H1 (cell line): ENCODE measurements around the gene ATXN1L.

ENCODE experiments used
- BCL11A ChIP-seq, 2 experiments: IDR thresholded peaks; one replicate each; pipeline ENCODE4 v1.6.1; 2011; ENCODE audit warnings: low read depth in 2 of 2, low read length in 2 of 2, mild to moderate bottlenecking in 2 of 2
- EZH2 ChIP-seq: fragments of 200-600 bp; sonication (generic); IDR thresholded peaks from 2 replicates; pipeline ENCODE4 v1.7.1; 2012; ENCODE audit warnings: low read depth, mild to moderate bottlenecking, moderate library complexity, low read length, inconsistent platforms; ENCODE audit not compliant: severe bottlenecking
- FOSL1 ChIP-seq: IDR thresholded peaks from 2 replicates; pipeline ENCODE4 v1.6.1; 2011; ENCODE audit warnings: mild to moderate bottlenecking, low read depth, low read length, moderate library complexity; ENCODE audit not compliant: insufficient read depth
- JUND ChIP-seq: IDR thresholded peaks from 2 replicates; pipeline ENCODE4 v1.6.1; 2011; ENCODE audit warnings: mild to moderate bottlenecking, improper control_type of control experiment, low read length
- NRF1 ChIP-seq: IDR thresholded peaks from 2 replicates; pipeline ENCODE4 v1.6.1; 2011; ENCODE audit warnings: mild to moderate bottlenecking, low read depth, low read length, improper control_type of control experiment
- POLR2A ChIP-seq, 2 experiments: IDR thresholded peaks; 1 replicate in 1 of 2; 2 replicates in 1 of 2; pipeline ENCODE4 v1.6.1; 2011; ENCODE audit warnings: low read depth in 2 of 2, low read length in 2 of 2, mild to moderate bottlenecking in 2 of 2; ENCODE audit errors: control extremely low read depth in 1 of 2
- RNF2 ChIP-seq: fragments of 200-900, 300-1000 bp; sonication (generic); IDR thresholded peaks from 2 replicates; pipeline ENCODE4 v1.7.1; 2016; ENCODE audit warnings: borderline replicate concordance, low read depth, mild to moderate bottlenecking, antibody characterized with exemption, low read length; ENCODE audit not compliant: poor library complexity, severe bottlenecking; ENCODE audit errors: missing control alignments
- RXRA ChIP-seq: IDR thresholded peaks from 2 replicates; pipeline ENCODE4 v1.6.1; 2011; ENCODE audit warnings: low read depth, mild to moderate bottlenecking, low read length, moderate library complexity; ENCODE audit not compliant: insufficient read depth
- SIN3A ChIP-seq, 2 experiments: IDR thresholded peaks in 1 of 2; conservative IDR thresholded peaks in 1 of 2; 2 replicates each; pipeline ENCODE4 v1.6.1; 2011 to 2012; ENCODE audit warnings: low read length in 2 of 2, improper control_type of control experiment in 1 of 2, low read depth in 1 of 2, mild to moderate bottlenecking in 1 of 2
- TAF1 ChIP-seq: IDR thresholded peaks from 2 replicates; pipeline ENCODE4 v1.6.1; 2011; ENCODE audit warnings: mild to moderate bottlenecking, low read depth, low read length
- YY1 ChIP-seq: IDR thresholded peaks from 2 replicates; pipeline ENCODE4 v1.6.1; 2011; ENCODE audit warnings: low read depth, mild to moderate bottlenecking, low read length

GRCh38 chr16:71796501-71797097, 49.2 kb upstream of the ATXN1L start:
- TF ChIP-seq NRF1 (no peak), RXRA (no peak), JUND (no peak), POLR2A (IDR thresholded peaks at IDR 0.05; ENCODE audit: control extremely low read depth in 1 of 2, low read depth in 2 of 2, low read length in 2 of 2) (no peak), EZH2 (no peak), RNF2 (no peak), YY1 (no peak), BCL11A (IDR thresholded peaks at IDR 0.05; ENCODE audit: low read depth in 2 of 2, low read length in 2 of 2) (no peak), TAF1 (no peak), FOSL1 (no peak), SIN3A (conservative IDR thresholded peaks at IDR 0.05 in 1 of 2, IDR thresholded peaks at IDR 0.05 in 1 of 2; ENCODE audit: low read depth in 1 of 2, low read length in 2 of 2) (no peak)
